Measurements from ENCODE around the gene TLE6.

- TF ChIP-seq CTCF (IDR thresholded peaks at IDR 0.05; ENCODE audit: poor library complexity, severe bottlenecking), result no peak
- TF ChIP-seq EZH2 (IDR thresholded peaks at IDR 0.05; ENCODE audit: borderline replicate concordance, insufficient read depth, low read length, poor library complexity, severe bottlenecking), result no peak
- no peak for TF ChIP-seq TAF1 (IDR thresholded peaks at IDR 0.05; ENCODE audit: low read depth)
- TF ChIP-seq SMC3 (conservative IDR thresholded peaks at IDR 0.05; ENCODE audit: poor library complexity), result no peak
- no peak for TF ChIP-seq MXI1 (conservative IDR thresholded peaks at IDR 0.05; ENCODE audit: poor library complexity, severe bottlenecking)
- no peak for TF ChIP-seq RAD21 (conservative IDR thresholded peaks at IDR 0.05)
Observed at GRCh38 chr19:2973229-2973628, 4.1 kb upstream of the TLE6 start.
